GM10847 (cell line): ENCODE data around the gene COL10A1.

Experiments
- POLR2A ChIP-seq: IDR thresholded peaks from 2 replicates; pipeline ENCODE4 v1.6.1; 2011; ENCODE audit not compliant: insufficient read length; ENCODE audit errors: extremely low read depth

The COL10A1 gene

DNA sequence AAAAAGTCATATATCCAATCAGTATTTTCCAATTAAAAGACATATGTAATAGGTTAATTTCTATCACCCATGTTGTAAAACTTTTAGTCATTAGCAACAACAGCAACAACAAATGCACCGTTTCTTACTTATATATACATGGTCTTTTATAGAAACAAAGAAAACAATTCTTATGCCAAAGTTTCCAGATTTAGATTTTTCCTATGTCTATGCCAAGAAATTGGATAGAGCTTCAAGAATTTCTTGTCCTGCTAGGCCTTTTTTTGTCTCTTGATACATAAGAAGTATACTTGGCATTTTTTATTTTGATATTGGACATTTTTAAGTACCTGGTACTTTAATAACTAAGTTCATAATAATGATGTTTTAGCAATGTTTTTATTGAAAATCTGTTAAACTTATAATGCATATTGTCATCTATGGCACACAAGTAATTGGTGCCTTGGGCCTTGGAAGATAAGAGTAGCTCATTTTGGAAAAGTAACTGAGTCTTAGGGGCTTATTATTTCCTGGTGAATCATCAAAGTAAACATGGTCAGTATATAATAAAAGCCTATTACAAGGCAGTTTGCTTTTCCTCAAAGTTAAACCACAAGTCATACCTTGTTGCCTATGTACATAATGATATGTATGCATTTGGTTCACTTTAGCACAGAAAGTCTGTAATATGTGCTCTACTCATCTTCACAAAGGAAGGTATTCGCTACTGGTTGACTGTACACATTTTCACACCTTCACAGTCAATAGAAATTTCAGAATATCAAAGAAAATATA is 55.1 kb downstream of the COL10A1 start:
- no peak for TF ChIP-seq POLR2A

GRCh38 chr6:116070101-116070500 is 55.8 kb downstream of the COL10A1 start:
- no peak for TF ChIP-seq POLR2A
